Activated CD8-positive, alpha-beta memory T cell treated with anti-CD3 and anti-CD28 coated beads, Interleukin-2, amount 50 U/mL, for 24 hours (primary cell): ENCODE measurements around the gene RTBDN.

Experiments
- DNase-seq: peaks from one replicate; pipeline ENCODE4 v3.0.0-alpha.2; 2020; ENCODE audit errors: extremely low read depth

The RTBDN gene

GRCh38 chr19:12779162-12779993 lies 55.0 kb downstream of the RTBDN start:
- DNase-seq, result no peak

- no peak for DNase-seq
Measured at GRCh38 chr19:12778905-12779161, 55.5 kb downstream of the RTBDN start.

- DNase-seq, result no peak
Measured at GRCh38 chr19:12778017-12778904, 56.1 kb downstream of the RTBDN start.

GRCh38 chr19:12777217-12778016 lies 57.0 kb downstream of the RTBDN start:
- DNase-seq, result no peak
